WTC11 (cell line): ENCODE measurements around the gene FOXK1. TPM values are rescaled to one million over a fixed set of nuclear protein-coding genes. Genes with fewer than 3 reads are reported as not detected.

ENCODE experiments used
- ATAC-seq: fragments of 200-7000 bp; cut with Tn5 transposase; 2 replicates; pipeline ENCODE4 v1.10.0; 2021; ENCODE audit warnings: mild to moderate bottlenecking, moderate library complexity
- CTCF ChIA-PET: fragments of 300-600 bp; sonication (Branson Sonifier 250); formaldehyde crosslinking; loops from one replicate; lab custom pipeline; 2021; ENCODE audit warnings: antibody characterized with exemption; lab: Charles Lee
- POLR2A ChIA-PET: fragments of 350-600 bp; sonication (Branson Sonifier 250); formaldehyde crosslinking; loops from one replicate; lab custom pipeline; 2021; ENCODE audit warnings: antibody characterized with exemption; lab: Charles Lee
- DNase-seq: peaks from one replicate; pipeline ENCODE4 v3.0.0; 2021; ENCODE audit warnings: low spot score
- H3K27ac Mint-ChIP-seq: 2 replicates; pipeline ENCODE4 v1.8.0; 2021; ENCODE audit warnings: mixed read lengths
- H3K27me3 Mint-ChIP-seq: 2 replicates; pipeline ENCODE4 v1.8.0; 2021; ENCODE audit warnings: low read depth, mild to moderate bottlenecking, moderate library complexity, mixed read lengths
- H3K36me3 Mint-ChIP-seq: 2 replicates; pipeline ENCODE4 v1.8.0; 2021; ENCODE audit warnings: mixed read lengths
- H3K4me1 Mint-ChIP-seq: 2 replicates; pipeline ENCODE4 v1.8.0; 2022; ENCODE audit warnings: mixed read lengths
- H3K4me3 Mint-ChIP-seq: 2 replicates; pipeline ENCODE4 v1.8.0; 2021; ENCODE audit warnings: mild to moderate bottlenecking, moderate library complexity, mixed read lengths
- H3K9me3 Mint-ChIP-seq: 2 replicates; pipeline ENCODE4 v1.8.0; 2021; ENCODE audit warnings: mixed read lengths
- AFF4 ChIP-seq: sonication (generic); formaldehyde crosslinking; IDR thresholded peaks from 2 replicates; pipeline ENCODE4 v1.8.1; 2023; ENCODE audit warnings: mild to moderate bottlenecking, missing genetic modification reagents, borderline replicate concordance
- E2F5 ChIP-seq: sonication (generic); formaldehyde crosslinking; IDR thresholded peaks from 2 replicates; pipeline ENCODE4 v1.8.1; 2022; ENCODE audit warnings: mild to moderate bottlenecking, moderate library complexity, missing genetic modification reagents
- ERG ChIP-seq: fragments of 250-450 bp; sonication (Bioruptor Pico); IDR thresholded peaks from 2 replicates; pipeline ENCODE4 v1.8.0; 2021; ENCODE audit warnings: mild to moderate bottlenecking
- GRHL2 ChIP-seq: fragments of 250-450 bp; sonication (Bioruptor Pico); IDR thresholded peaks from 2 replicates; pipeline ENCODE4 v1.8.0; 2022; ENCODE audit warnings: mild to moderate bottlenecking, moderate library complexity; ENCODE audit not compliant: insufficient replicate concordance, severe bottlenecking
- GTF2I ChIP-seq: fragments of 250-450 bp; sonication (Bioruptor Pico); conservative IDR thresholded peaks from 2 replicates; pipeline ENCODE4 v1.4.0; 2021; ENCODE audit warnings: mild to moderate bottlenecking
- IRF2 ChIP-seq: sonication (generic); formaldehyde crosslinking; IDR thresholded peaks from 2 replicates; pipeline ENCODE4 v1.8.0; 2022; ENCODE audit warnings: low read depth, missing genetic modification reagents, borderline replicate concordance
- JUN ChIP-seq: sonication (generic); formaldehyde crosslinking; IDR thresholded peaks from 2 replicates; pipeline ENCODE4 v1.8.0; 2023; ENCODE audit warnings: mild to moderate bottlenecking, missing genetic modification reagents
- NFE2L1 ChIP-seq: sonication (generic); formaldehyde crosslinking; IDR thresholded peaks from 2 replicates; pipeline ENCODE4 v1.8.1; 2023; ENCODE audit warnings: missing genetic modification reagents
- NR1H2 ChIP-seq: sonication (generic); formaldehyde crosslinking; IDR thresholded peaks from 2 replicates; pipeline ENCODE4 v1.9.0; 2021; ENCODE audit warnings: mild to moderate bottlenecking, moderate library complexity, missing genetic modification reagents
- NR3C1 ChIP-seq: sonication (generic); formaldehyde crosslinking; conservative IDR thresholded peaks from 2 replicates; pipeline ENCODE4 v1.8.1; 2023; ENCODE audit warnings: low read depth, mild to moderate bottlenecking, missing genetic modification reagents
- OVOL2 ChIP-seq: fragments of 250-450 bp; sonication (Bioruptor Pico); IDR thresholded peaks from 2 replicates; pipeline ENCODE4 v1.9.0; 2021; ENCODE audit warnings: mild to moderate bottlenecking, borderline replicate concordance
- SMAD3 ChIP-seq: sonication (generic); formaldehyde crosslinking; IDR thresholded peaks from 2 replicates; pipeline ENCODE4 v1.8.0; 2022; ENCODE audit warnings: missing genetic modification reagents, mild to moderate bottlenecking, borderline replicate concordance
- SP1 ChIP-seq: sonication (generic); formaldehyde crosslinking; conservative IDR thresholded peaks from 2 replicates; pipeline ENCODE4 v1.8.1; 2022; ENCODE audit warnings: missing genetic modification reagents
- ZBTB21 ChIP-seq: sonication (generic); formaldehyde crosslinking; IDR thresholded peaks from 2 replicates; pipeline ENCODE4 v1.8.1; 2023; ENCODE audit warnings: mild to moderate bottlenecking, missing genetic modification reagents, borderline replicate concordance
- ZNF232 ChIP-seq: sonication (generic); formaldehyde crosslinking; IDR thresholded peaks from 2 replicates; pipeline ENCODE4 v1.8.0; 2022; ENCODE audit warnings: mild to moderate bottlenecking, missing genetic modification reagents
- ZNF263 ChIP-seq: sonication (generic); formaldehyde crosslinking; IDR thresholded peaks from 2 replicates; pipeline ENCODE4 v1.8.1; 2022; ENCODE audit warnings: low read depth, mild to moderate bottlenecking, moderate library complexity, missing genetic modification reagents
- ZNF423 ChIP-seq: fragments of 250-450 bp; sonication (Bioruptor Pico); IDR thresholded peaks from 2 replicates; pipeline ENCODE4 v2.1.2; 2022; ENCODE audit warnings: mild to moderate bottlenecking, moderate library complexity
- total RNA-seq: library from RNA; stranded (reverse); gene quantifications from 3 replicates; pipeline ENCODE4 v1.2.3, GENCODE V29; 2021

FOXK1 gene
- total RNA-seq, 1 experiment from 2014 or later: 21.9 TPM

- TF ChIP-seq AFF4 (CRISPR knock-in tag): no peak
Measured at GRCh38 chr7:4737300-4737699, 55.2 kb downstream of the FOXK1 start (continued).

- Mint-ChIP-seq H3K4me1 (peaks cover 21% of the 10 kb centered on the region), H3K9me3 (no peaks in the 10 kb centered on the region), H3K36me3 (peaks cover 6% of the 10 kb centered on the region), H3K27me3 (peaks cover 31% of the 10 kb centered on the region), H3K27ac (peak overlapping the region; percentile 49; the same call in 1 of the 2 replicates), H3K4me3 (no peak overlapping the region)
- ChIA-PET POLR2A (no interaction called here), CTCF (interaction anchor here (1.1 kb wide), 1 partner anchor 14 kb away, joined by 4 read pairs; no protein-coding TSS in a partner anchor)
- no peak for DNase-seq
- ATAC-seq: peak; percentile 56
- TF ChIP-seq NFE2L1 (CRISPR knock-in tag) (0 out of 2 replicates have a peak, but pooled peaks have one; percentile 53), OVOL2 (CRISPR knock-in tag) (no peak), GRHL2 (CRISPR knock-in tag) (no peak)
Measured at GRCh38 chr7:4738711-4739527, 56.8 kb downstream of the FOXK1 start.

GRCh38 chr7:4739528-4739992 lies 57.5 kb downstream of the FOXK1 start:
- no peak for TF ChIP-seq ZBTB21 (CRISPR knock-in tag)
- TF ChIP-seq IRF2 (CRISPR knock-in tag): no peak
- TF ChIP-seq GTF2I: no peak
- no peak for TF ChIP-seq SMAD3 (CRISPR knock-in tag)
- no peak for TF ChIP-seq ERG (CRISPR knock-in tag)
- no peak for TF ChIP-seq JUN
- TF ChIP-seq ZNF263 (CRISPR knock-in tag): no peak
- no peak for TF ChIP-seq OVOL2 (CRISPR knock-in tag)
- no peak for TF ChIP-seq NR1H2 (CRISPR knock-in tag)
- TF ChIP-seq ZNF423: no peak
- Mint-ChIP-seq H3K4me1 (peaks cover 27% of the 10 kb centered on the region), H3K9me3 (no peaks in the 10 kb centered on the region), H3K4me3 (no peak overlapping the region), H3K36me3 (peaks cover 6% of the 10 kb centered on the region), H3K27me3 (peaks cover 37% of the 10 kb centered on the region), H3K27ac (no peak overlapping the region)
- DNase-seq (no peak), ATAC-seq (no peak)
- CTCF ChIA-PET: no interaction called here
- POLR2A ChIA-PET: no interaction called here

GRCh38 chr7:4740796-4741195 lies 58.7 kb downstream of the FOXK1 start:
- Mint-ChIP-seq H3K9me3 (no peaks in the 10 kb centered on the region), H3K4me1 (peaks cover 35% of the 10 kb centered on the region), H3K4me3 (no peak overlapping the region), H3K36me3 (peaks cover 7% of the 10 kb centered on the region), H3K27ac (no peak overlapping the region), H3K27me3 (peaks cover 43% of the 10 kb centered on the region)
- ChIA-PET POLR2A (no interaction called here), CTCF (no interaction called here)
- ATAC-seq (no peak), DNase-seq (no peak)
- TF ChIP-seq NFE2L1 (CRISPR knock-in tag) (no peak), AFF4 (CRISPR knock-in tag) (no peak), ZNF232 (no peak), NR3C1 (no peak), NR1H2 (CRISPR knock-in tag) (no peak), SP1 (CRISPR knock-in tag) (no peak), E2F5 (no peak)
